G401.6 (cell line): ENCODE data around the gene ZNF729.
"Not testable (repeated sequence)": the region's sequence is repeated elsewhere in the genome, so short reads cannot be mapped to it uniquely, and the experiment has no call there.

Experiments used
- FAIRE-seq: peaks from 2 replicates; lab custom pipeline; 2012; peaks lifted over from hg19 to GRCh38; lab: Jason Lieb, UNC

The ZNF729 gene

DNA sequence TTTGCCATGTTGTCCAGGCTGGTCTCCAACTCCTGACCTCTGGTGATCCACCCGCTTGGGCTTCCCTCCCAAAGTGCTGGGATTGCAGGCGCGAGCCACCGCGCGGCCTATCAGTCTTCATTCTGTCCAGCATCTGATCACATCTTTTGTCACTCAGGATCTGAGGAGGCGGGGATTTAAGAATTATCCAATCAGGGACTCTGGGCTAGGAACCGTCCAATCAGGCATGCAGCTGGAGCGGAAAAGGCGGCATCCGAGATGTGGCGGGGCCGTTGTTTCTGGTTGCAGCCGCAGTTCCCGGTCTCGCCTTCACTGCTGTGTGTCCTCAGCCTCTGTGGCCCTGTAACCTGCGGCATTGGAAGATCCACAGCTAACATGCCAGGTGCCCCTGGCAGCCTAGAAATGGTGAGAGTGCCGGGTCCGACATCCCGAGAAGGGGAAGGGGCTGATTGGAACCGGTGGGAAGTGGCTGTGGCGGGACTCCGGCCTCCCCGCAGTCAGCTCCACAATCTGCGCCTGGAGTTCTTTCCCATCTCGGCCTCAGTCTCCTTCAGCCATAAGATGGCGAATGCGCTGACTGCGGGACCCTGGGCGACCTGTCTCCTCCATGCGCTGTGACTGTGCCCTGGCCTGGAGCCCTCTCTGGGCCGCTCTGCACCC is at the start of gene ZNF729:
ZNF729 (plus strand) TSS at position 291 of the 660 bp plus-strand sequence; CDS start at position 376, 85 bp downstream.
- no peak for FAIRE-seq

- FAIRE-seq, result no peak
Observed at GRCh38 chr19:22256856-22257255, 29.4 kb upstream of the ZNF729 start.

DNA sequence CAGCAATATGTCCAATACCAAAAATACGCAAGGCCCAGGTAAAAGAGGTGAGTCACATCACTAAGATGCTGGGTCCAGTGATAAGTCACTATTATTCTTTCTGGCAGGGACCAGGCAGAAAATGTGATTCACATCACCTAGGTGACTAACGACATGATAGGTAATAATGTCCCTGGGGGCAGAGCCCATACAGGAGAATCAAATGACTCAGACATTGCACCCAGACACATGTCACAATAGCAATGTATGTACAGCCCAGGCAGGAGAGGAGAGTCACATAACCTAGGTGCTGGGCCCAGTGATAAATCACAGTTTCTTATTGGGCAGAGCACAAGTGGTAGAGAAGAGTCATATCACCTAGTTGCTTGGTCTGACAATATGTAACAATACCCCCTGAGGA is 28.9 kb upstream of the ZNF729 start:
- no peak for FAIRE-seq

DNA sequence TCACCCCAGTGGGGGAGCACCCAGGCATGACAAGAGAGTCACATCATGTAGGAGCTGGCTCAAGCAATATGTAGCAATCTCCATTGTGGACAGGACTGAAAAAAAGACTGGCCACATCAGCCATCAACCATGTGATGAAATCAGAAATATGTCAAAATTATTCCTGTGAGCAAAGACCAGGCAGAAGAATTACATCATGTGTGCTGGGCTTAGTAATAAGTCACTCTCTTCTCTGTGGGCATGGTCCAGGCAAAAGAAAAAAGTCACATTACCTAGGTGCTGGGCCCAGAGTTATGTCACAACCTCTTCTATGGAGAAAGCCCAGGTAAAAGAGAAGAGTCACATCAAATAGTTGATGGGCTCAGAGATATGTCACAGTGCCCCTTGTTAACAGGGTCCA is 28.3 kb upstream of the ZNF729 start:
- FAIRE-seq, result no peak

GRCh38 chr19:22260499-22260898 is 25.7 kb upstream of the ZNF729 start:
- no peak for FAIRE-seq

DNA sequence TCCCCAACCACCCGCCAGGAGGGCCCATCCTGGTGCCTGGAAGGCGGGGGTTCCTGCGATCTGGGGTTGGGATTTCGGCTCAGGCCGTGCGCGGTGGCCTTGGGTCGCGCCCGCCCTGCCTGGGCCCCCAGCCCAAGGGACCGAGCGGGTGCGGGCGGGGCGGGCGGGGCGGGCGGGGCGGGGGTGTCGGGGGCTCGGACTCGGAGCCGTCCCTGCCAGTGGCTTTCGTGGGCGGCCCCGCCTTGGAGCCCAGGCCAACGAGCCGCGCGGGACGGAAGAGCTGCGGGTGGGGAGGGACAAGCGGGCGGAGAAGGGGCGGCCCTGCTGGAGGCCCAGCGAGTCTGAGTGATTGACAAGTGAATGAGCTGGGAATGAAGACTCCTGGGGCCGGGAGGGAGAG is 24.6 kb upstream of the ZNF729 start:
- no peak for FAIRE-seq

DNA sequence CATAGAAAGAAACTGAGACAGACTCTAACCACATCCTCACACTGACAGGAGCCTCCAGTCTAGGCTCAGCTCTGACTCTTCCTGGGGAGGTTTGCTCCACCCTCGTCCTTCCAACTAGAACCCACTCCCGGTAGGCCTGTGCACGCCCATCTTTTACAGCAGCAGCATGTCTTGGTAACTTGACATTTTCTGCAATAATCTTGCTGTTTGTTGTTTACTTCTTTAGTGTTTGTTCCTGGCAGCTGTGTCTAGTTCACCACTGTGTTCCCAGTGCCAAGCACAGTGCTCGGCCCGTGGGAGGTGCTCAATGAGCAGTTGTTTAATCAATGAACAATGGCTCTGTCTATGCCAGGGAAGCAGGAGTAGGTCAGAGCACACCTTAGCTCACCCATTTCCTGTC is 23.1 kb upstream of the ZNF729 start:
- FAIRE-seq, result no peak

DNA sequence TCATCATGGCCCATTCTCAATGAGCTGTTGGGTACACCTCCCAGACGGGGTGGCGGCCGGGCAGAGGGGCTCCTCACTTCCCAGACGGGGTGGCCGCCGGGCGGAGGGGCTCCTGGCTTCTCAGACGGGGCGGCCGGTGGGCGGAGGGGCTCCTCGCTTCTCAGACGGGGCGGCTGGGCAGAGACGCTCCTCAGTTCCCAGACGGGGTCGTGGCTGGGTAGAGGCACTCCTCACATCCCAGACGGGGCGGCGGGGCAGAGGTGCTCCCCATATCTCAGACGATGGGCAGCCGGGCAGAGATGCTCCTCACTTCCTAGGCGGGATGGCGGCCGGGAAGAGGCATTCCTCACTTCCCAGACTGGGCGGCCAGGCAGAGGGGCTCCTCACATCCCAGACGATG is 35.3 kb downstream of the ZNF729 start:
- not testable (repeated sequence) for FAIRE-seq

- FAIRE-seq, result no peak
Observed at GRCh38 chr19:22326219-22326618, 40.0 kb downstream of the ZNF729 start.

- no peak for FAIRE-seq
Observed at GRCh38 chr19:22327321-22327720, 41.1 kb downstream of the ZNF729 start.

DNA sequence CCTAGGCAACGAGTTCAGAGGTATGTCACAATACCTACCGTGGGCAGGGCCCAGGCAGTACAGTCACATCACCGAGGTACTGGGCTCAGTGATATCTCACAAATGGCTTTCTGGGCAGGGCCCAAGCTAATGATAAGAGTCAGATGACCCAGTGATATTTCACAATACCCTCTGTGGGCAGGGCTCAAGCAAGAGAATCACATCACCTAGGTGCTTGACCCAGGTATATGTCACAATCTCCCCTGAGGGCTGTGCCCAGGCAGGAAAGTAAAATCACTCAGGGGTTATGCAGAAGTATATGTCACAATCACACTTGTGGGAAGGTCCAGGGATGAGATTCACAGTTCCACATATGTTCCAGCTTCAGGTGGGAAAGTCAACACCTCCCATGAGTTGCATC is 45.3 kb downstream of the ZNF729 start:
- FAIRE-seq, result no peak

DNA sequence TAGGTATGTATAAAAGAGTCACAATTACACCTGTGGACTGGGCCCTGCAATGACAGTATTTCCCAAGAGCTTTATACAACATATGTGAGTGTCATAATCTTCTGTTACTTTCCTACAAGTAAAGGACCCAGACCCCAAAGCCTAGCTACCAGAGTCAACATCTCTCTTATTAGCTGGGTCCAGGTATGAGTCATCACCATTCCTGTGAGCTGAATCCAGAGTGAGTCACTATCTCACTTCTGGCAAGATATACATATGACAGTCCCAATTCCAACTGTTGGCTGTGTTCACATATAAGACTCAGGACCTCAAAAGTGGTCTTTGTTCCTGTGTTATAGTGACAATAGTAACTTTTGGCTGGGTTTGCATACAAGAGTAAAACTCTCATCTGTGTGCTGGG is 46.7 kb downstream of the ZNF729 start:
- FAIRE-seq, result no peak

- FAIRE-seq, result no peak
Observed at GRCh38 chr19:22335716-22336115, 49.5 kb downstream of the ZNF729 start.

DNA sequence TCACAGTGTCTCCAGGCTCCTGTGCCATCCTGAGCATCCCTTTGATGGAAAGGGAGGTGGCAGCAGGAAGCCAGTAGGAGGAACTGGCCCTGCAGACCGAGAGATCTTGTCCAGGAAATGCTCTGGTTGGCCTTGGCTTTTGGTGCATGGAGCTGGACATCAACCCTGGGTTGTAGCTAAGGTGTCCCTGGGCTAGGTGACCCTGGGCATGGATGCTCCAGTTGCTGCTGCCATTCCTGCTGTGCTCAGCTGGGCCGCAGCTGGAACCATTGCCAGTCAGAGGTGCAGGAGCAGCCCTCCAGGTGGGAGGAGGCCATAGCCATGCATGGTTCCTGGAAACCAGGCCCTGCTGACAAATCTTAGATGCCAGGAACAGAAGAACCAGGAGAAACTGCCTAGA is 68.4 kb downstream of the ZNF729 start:
- no peak for FAIRE-seq
